GM10847 (cell line): ENCODE measurements around the gene SPATA19.

Source experiments
- POLR2A ChIP-seq: IDR thresholded peaks from 2 replicates; pipeline ENCODE4 v1.6.1; 2011; ENCODE audit not compliant: insufficient read length; ENCODE audit errors: extremely low read depth

The SPATA19 gene

DNA sequence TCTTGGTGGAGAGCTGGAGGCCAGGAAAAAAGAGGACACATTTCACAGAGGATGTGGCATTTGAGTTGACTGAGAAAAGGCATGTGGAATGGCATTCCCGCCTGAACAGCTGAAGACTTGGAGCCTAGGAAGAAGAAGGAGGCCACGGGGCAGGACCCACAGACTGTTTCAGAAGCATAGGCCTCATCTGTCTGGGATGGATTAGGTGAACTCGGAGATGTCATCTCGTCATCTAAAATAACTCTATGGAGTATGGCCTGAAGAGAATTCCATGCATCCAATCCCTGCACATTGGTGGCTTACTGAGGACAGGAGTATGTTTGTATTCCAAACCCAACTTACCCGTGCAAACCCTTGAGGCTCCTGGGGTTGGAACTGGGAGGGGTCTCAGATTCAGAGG, 16.4 kb downstream of the SPATA19 start:
- TF ChIP-seq POLR2A = no peak

DNA sequence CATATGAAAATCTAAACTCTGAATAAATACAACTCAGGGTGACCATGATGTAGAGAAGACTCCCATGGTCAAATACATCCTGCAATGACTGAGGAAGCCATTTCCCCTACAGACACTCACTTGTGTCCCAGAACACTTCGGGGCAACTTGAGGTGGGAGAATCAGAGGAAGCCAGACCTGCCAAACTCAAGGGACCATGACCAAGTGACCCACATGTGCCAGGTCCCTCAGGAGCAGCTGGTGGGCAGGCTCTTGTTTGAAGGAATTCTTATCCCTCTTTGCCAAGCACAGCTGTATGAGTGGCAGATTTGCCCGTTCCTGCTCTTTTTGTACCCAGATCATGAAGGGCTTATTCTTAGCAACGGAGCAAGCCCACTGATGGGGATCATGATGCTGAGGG, 17.8 kb downstream of the SPATA19 start:
- TF ChIP-seq POLR2A = no peak

DNA sequence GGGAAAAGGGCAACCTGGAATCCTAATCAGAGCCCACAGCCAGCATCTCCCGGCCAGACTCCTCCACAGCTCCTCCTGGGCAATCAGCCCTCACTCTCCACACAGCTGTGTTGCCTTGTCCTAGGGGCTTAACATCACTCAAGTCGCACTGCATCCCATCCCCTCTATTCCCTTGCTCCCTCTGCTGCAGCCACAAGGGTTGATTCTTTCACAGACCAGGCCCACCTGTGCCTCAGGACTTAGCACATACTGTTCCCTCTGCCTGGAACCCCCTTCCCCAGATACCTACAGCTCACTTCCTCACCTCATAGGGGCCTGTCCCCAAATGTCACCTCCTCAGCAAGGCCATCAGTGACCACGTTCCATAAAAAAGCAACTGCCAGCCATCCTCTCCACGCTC, 18.4 kb downstream of the SPATA19 start:
- TF ChIP-seq POLR2A = no peak

DNA sequence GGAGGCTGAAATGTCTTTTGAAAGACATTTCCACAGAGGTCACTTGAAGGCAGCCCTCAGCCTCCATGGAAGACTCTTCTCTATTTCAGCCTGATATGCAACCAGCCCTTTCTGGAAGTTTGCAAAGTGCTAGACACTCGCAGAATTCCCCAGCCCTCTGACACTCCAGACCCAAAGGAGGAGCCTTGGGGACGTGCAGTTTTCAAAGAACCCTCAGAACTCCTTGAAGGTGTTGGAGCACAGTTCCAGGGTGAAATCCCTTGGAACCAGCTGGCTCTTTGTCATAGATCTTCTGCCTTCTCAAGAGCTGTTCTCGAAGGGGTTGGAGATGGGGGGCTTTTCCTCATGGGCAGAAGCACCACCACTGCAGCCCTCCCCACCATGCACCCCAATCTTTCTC, 19.6 kb downstream of the SPATA19 start:
- TF ChIP-seq POLR2A = no peak

DNA sequence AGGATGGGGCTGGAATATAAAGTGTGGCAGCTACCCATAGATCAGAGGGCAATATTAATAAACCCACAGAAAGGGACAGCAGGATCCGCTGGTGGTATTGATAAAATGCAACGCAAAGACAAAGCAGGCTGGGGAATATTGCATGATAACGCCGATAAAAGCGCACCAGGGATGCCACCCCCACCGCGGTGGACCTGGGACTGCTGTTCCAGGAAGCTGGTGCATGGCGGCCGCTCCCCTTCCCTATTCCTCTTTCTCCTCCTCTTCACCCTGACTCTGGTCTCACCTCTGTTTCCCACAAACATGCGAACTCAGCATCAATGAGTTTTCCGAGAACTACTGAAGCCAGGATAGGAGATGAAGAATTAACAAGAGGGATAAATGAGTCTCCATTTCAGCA, 20.2 kb downstream of the SPATA19 start:
- TF ChIP-seq POLR2A = no peak

DNA sequence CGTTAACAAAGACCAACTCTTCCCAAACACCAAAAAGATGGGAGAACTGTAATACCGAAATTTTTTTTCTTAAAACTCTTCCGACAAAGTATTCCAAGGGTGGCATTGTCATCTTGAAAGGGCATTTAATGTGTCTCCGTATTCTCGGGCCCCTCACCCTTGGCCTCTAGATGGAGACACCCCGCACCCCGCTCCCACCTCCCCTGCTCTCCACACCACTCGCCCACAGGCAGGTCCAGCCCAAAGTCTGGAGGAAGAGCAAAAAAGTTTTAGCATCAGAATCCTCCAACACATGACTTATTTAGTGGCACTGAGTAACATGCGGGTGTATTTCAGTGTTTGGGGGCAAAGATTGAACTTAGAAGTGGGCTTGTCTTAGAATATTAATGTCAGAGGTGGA, 20.7 kb downstream of the SPATA19 start:
- TF ChIP-seq POLR2A = no peak

DNA sequence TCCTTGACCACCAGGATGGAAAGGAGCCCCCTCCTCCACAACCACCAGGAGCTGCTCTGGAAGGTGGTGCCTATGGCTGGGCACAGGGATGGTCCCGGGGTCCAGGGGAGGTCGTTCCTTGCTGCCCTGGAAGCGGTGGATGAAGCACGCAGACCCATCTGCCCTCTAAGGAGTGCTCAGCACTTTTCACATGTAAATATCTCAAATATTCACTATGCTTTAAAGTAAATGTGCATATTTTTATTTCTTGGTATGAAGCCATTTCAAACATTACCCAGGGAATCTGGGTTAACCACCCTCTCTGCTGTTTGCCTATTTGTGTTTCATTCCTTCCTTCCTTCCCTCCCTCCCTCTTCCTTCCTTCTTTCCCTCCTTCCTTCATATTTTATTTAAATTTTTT, 21.7 kb downstream of the SPATA19 start:
- no peak for TF ChIP-seq POLR2A

DNA sequence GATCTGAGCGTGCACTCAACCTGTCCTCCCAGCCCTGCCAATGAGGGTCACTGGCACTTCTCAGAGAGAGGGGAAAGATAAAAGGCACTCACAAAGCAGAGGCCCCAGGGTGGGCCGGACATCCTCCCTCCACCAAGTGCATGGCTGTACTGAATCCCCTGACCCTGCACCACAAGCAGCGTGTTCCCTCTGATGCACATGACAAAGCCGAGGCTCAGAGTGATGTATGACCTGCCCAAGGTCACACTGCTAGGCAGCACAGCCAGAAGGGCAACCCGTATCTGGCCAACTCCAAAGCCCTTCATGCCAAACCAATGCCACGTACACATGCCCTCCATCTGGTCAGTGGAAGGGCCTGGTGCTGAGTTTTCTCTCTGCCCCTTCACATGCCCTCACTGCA, 22.1 kb downstream of the SPATA19 start:
- no peak for TF ChIP-seq POLR2A

DNA sequence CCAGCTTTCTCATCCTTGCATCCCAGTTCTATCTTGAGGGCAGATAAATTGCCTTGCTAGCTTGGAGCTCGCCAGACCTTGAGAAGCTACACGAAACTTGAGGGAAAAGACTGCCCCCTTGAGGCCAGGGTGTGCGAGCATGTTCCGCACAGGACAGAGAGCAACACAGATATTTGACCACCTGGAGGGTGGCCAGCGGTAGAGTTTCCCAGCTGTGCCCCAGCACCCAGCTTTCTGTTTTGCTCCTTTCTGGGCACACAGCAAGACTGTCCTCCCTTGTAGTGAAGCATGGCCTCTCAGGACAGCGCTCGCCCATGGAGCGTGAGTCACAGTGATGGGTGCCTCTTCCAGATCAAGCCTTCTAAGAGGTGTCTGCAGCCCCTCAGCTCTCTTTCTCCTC, 23.5 kb downstream of the SPATA19 start:
- no peak for TF ChIP-seq POLR2A

DNA sequence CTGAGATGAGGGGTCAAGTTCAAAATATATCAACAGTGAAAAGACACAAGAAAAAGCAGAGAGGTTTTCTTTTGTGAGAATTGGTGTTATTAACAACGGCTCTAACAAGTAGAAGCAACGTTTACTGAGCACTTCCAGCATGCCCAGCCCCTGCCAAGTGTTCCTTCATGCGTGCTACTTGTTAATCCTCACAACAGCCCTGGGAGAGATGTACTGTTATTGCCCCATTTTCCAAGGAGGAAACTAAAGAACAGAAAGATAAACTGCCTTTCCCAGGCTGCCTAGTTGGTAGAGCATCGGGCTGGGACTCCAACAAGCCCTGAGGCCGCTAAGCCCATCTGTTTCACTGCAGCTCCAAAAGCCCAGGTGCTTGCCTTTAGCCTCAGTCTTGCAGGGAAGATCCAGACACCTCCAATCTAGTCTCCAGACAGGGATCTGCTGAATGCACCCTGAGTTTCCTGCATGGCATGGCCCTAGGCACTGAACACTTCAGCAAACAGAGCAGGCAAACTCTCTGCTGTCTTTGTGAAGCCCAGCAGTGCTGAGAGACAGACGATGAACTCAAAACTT, 25.5 kb downstream of the SPATA19 start:
- no peak for TF ChIP-seq POLR2A

DNA sequence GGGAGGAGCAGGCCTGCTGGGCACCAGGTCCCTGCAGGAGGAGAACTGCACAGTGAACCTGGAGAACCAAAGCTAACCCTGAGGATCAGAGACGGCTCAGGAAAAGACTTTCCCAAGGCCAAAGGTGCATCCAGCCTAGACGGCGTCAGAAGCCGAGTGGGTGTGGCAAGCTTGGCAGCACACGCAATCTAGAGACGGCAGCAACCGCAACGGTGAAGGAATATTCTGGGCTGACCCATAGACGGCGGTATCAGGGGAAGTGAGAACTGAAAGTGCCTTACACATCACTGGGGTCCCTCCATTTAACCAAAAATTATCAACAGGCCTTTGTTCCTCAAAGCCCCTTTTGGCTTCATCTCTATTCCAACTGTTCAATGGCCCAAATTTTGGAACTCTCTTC, 26.2 kb downstream of the SPATA19 start:
- no peak for TF ChIP-seq POLR2A

DNA sequence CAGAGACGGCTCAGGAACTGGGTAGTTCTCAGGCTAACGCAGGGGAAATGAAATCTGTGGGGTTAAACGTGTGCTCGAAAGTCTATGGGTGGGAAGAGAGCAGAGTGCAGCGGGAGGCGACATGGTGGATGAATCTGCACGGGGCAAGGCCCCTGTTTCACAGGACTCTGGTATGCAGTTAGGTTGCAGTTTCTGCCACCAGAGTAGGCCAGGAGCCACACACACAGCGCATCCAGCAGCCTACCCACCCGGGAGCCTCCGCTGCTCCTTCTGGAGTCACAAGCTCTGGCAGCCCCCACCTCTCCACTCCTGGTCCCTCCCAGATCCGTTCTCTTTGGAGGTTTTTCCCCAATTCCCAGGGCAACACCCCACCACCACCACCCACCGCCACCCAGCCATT, 27.0 kb downstream of the SPATA19 start:
- no peak for TF ChIP-seq POLR2A

DNA sequence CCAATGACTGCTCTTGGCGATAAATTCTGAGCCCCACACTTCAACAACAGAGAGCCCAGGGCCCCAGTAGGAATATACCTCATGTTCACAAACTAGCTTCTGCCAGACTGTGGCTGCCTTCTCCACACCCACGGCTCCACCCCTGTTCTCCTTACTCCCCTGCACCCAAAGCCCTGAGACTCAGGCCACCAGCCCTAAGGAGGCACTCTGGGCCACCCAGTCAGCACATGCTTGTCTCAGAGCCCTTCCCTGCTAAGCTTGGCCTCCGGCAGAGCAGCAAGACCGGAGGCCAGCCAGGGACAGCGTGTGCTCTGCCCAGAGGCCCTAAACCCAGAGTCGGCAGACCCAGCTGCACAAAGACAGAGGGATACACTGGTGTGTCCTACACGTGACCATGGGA, 27.9 kb downstream of the SPATA19 start:
- TF ChIP-seq POLR2A = no peak

DNA sequence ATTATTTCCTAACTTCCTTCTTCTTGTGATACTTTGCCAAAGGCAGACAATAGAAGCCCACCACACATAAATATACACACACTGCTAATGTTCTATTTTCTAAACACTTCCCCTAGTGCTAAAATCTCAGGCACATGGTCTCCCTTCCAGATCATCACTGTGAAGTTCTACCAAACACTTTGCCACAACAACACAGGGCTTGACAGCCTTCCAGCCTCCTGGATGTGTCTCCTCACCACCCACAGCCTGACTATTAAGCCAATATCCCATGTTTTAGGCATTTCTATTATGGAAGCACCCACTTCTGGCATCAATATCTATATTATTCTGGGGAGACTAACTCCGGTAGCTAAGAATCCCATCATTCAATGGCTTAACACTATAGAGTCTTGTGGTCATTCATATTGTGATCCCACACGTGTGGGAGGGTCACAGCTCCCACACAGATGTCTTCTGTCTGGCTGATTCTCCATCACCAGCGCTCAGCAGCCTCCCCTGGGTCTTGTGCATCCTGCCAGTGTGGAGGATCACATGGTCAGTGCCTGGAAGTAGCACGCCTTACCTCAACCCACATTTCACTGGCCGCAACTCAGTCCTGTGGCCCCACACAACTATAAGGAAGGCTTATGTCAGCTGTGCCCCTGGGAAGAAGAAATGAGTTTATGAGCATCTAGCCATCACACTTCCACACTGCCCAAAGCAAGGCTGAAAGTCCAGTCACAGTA, 29.0 kb downstream of the SPATA19 start:
- no peak for TF ChIP-seq POLR2A

DNA sequence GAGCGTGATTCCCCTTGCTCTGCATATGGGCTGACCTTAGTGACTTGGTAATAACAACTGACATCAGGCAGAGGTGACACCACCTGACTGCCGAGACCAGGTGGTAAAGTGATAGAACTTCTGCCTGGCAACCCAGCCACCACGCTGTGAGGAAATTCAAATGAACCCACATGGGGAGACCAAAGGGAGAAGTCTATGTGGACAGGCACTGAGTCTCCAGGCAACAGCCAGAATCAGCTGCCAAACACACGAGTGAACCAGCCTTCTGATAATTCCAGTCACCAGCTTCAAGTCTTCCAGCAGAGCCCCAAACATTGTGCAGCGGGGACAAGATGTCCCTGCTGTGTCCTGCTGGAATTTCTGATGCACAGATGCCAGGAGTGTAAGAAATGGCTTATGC, 29.7 kb downstream of the SPATA19 start:
- no peak for TF ChIP-seq POLR2A

DNA sequence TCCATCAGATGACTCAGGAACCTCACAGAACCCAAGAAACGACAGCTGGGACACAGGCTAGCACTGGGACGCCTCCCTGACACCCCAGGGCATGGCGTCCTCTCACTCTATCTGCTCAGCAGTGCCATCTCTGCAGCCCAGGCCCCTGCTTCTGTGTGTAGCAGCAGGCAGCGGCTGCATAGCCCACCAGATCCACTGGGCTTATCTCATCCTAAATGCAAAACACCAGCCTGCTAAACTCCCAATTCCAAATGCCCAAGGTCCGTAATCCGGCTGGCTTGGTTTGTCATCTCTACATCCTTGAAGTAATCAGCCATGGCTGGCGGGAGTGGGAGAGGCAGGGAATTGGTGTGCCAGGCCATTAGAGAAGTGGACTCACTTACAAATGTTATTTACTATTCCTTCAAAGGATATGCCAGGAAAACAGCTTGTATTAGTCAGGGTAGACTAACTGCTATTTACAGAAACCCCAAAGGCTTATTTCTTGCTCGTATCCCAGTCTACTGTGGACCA, 30.7 kb downstream of the SPATA19 start:
- TF ChIP-seq POLR2A = no peak
